Breast epithelium (tissue), 3 donors: Measurements from ENCODE around the gene ACTN4.

Experiments
- CTCF ChIP-seq, 3 donors: fragments of 450-650 bp; IDR thresholded peaks; one replicate each; pipeline ENCODE4 v1.5.1; 2016 to 2017; ENCODE audit warnings: antibody characterized with exemption in 3 of 3, mild to moderate bottlenecking in 3 of 3, moderate library complexity in 3 of 3
- POLR2A ChIP-seq: fragments of 450-650 bp; IDR thresholded peaks from one replicate; pipeline ENCODE4 v1.6.1; 2016; ENCODE audit warnings: antibody characterized with exemption, mild to moderate bottlenecking, moderate library complexity

- TF ChIP-seq CTCF (IDR thresholded peaks at IDR 0.05) (no peak), POLR2A (no peak)
Observed at GRCh38 chr19:38733493-38734175, 86.2 kb downstream of the ACTN4 start.
